K562 (cell line): ENCODE measurements around the gene TGFBR3L. TPM values are rescaled to one million over a fixed set of nuclear protein-coding genes. Genes with fewer than 3 reads are reported as not detected.
A peak's percentile ranks its signal among the peaks of the same experiment; 100 is the strongest.

ENCODE experiments used
- BRD9 ChIP-seq: fragments of 450-650 bp; IDR thresholded peaks from 2 replicates; pipeline ENCODE4 v1.6.1; 2018; ENCODE audit warnings: low read depth; ENCODE audit not compliant: partially characterized antibody
- BRF1 ChIP-seq: IDR thresholded peaks from 3 replicates; pipeline ENCODE4 v1.6.1; 2011; ENCODE audit warnings: borderline replicate concordance, mild to moderate bottlenecking; ENCODE audit not compliant: insufficient read length; ENCODE audit errors: extremely low read depth
- COPS2 ChIP-seq: fragments of 450-650 bp; conservative IDR thresholded peaks from 2 replicates; pipeline ENCODE4 v1.6.1; 2016; ENCODE audit warnings: mild to moderate bottlenecking, moderate library complexity
- CREM ChIP-seq: IDR thresholded peaks from 2 replicates; pipeline ENCODE4 v1.6.1; 2014; ENCODE audit warnings: antibody characterized with exemption, low read depth
- DMBX1 ChIP-seq: fragments of 250-450 bp; sonication (Bioruptor Pico); IDR thresholded peaks from 2 replicates; pipeline ENCODE4 v1.8.0; 2022; ENCODE audit warnings: inconsistent platforms, mild to moderate bottlenecking, moderate library complexity, borderline replicate concordance
- DNMT1 ChIP-seq: fragments of 450-650 bp; IDR thresholded peaks from 2 replicates; pipeline ENCODE4 v1.6.1; 2016; ENCODE audit warnings: antibody characterized with exemption, mild to moderate bottlenecking
- ERF ChIP-seq: fragments of 450-650 bp; formaldehyde crosslinking; IDR thresholded peaks from 2 replicates; pipeline ENCODE4 v1.4.0; 2020; ENCODE audit warnings: mild to moderate bottlenecking, mixed read lengths
- ILK ChIP-seq: fragments of 450-650 bp; IDR thresholded peaks from 2 replicates; pipeline ENCODE4 v1.6.1; 2016; ENCODE audit warnings: missing genetic modification characterization, low read depth, mild to moderate bottlenecking, missing compliant biosample characterization, moderate library complexity, borderline replicate concordance
- JUN ChIP-seq, 2 experiments: sonication (generic) in 1 of 2; formaldehyde crosslinking in 1 of 2; IDR thresholded peaks; 2 replicates each; pipeline versions ENCODE4 v1.6.1 to v1.8.0; 2012 to 2022; ENCODE audit warnings: borderline replicate concordance in 2 of 2, mild to moderate bottlenecking in 2 of 2, improper control_type of control experiment in 1 of 2, low read depth in 1 of 2, low read length in 1 of 2, missing genetic modification reagents in 1 of 2
- NBN ChIP-seq: fragments of 450-650 bp; IDR thresholded peaks from 2 replicates; pipeline ENCODE4 v1.6.1; 2016; ENCODE audit warnings: low read depth, mild to moderate bottlenecking
- PHB ChIP-seq: fragments of 250-450 bp; sonication (Bioruptor Pico); IDR thresholded peaks from 2 replicates; pipeline ENCODE4 v1.5.0; 2021
- SAFB ChIP-seq: fragments of 200-400 bp; formaldehyde crosslinking; IDR thresholded peaks from 2 replicates; pipeline ENCODE4 v1.6.1; 2017; ENCODE audit warnings: low read depth, low read length, borderline replicate concordance
- SIRT6 ChIP-seq: IDR thresholded peaks from one replicate; pipeline ENCODE4 v1.6.1; 2012; ENCODE audit warnings: low read depth, mild to moderate bottlenecking, control low read depth, inconsistent platforms, low read length, moderate library complexity
- SMARCB1 ChIP-seq: IDR thresholded peaks from 2 replicates; pipeline ENCODE4 v1.6.1; 2011; ENCODE audit warnings: improper control_type of control experiment, low read depth; ENCODE audit not compliant: insufficient read length
- SRSF9 ChIP-seq: fragments of 200-400 bp; formaldehyde crosslinking; IDR thresholded peaks from 2 replicates; pipeline ENCODE4 v1.6.1; 2017; ENCODE audit warnings: low read depth, low read length, borderline replicate concordance
- ZC3H4 ChIP-seq: sonication (generic); formaldehyde crosslinking; IDR thresholded peaks from 2 replicates; pipeline ENCODE4 v1.9.0; 2021; ENCODE audit warnings: missing genetic modification reagents, borderline replicate concordance
- ZNF41 ChIP-seq: fragments of 250-450 bp; sonication (Bioruptor Pico); conservative IDR thresholded peaks from 2 replicates; pipeline ENCODE4 v1.4.0; 2020; ENCODE audit warnings: mild to moderate bottlenecking
- ZNF76 ChIP-seq: fragments of 250-450 bp; sonication (Bioruptor Pico); IDR thresholded peaks from 2 replicates; pipeline ENCODE4 v1.4.0; 2020; ENCODE audit warnings: mild to moderate bottlenecking, moderate library complexity, borderline replicate concordance
- ZSCAN32 ChIP-seq: fragments of 450-650 bp; formaldehyde crosslinking; IDR thresholded peaks from 2 replicates; pipeline ENCODE4 v1.4.0; 2020; ENCODE audit warnings: mild to moderate bottlenecking, moderate library complexity
- polyA plus RNA-seq, 8 experiments: library from polyadenylated mRNA; depleted of rRNA in 4 of 8; stranded (reverse) in 5 of 8; unstranded in 3 of 8; fragments of >200 nt; fragmentation: Nextera tagmentation in 2 of 8; fragmentation: Illumina TruSeq in 1 of 8; extraction: Ambion mirVana in 2 of 8; extraction: Trizol in 1 of 8; gene quantifications; 2 replicates each; pipeline versions ENCODE4 v1.2.1 to v1.2.3, GENCODE V29; 2011 to 2014; ENCODE audit warnings: inconsistent platforms in 1 of 8, missing spikeins in 1 of 8
- total RNA-seq, 7 experiments: library from RNA; depleted of rRNA in 6 of 7; stranded (reverse); fragments of >200 nt in 6 of 7; fragmentation: Illumina TruSeq in 2 of 7; extraction: Trizol in 2 of 7; gene quantifications; 2 replicates each; pipeline versions ENCODE4 v1.2.1 to v1.2.3, GENCODE V29; 2011 to 2021; ENCODE audit warnings: low replicate concordance in 1 of 7
- TF ChIP-seq, protein P1 (sequence below): IDR thresholded peaks from 3 replicates; pipeline ENCODE4 v1.6.1; 2011; ENCODE audit warnings: borderline replicate concordance, mild to moderate bottlenecking; ENCODE audit not compliant: insufficient read length, insufficient read depth
- TF ChIP-seq, protein P2 (sequence below), 2 experiments: fragments of 450-650 bp in 1 of 2; sonication (generic) in 1 of 2; formaldehyde crosslinking in 1 of 2; IDR thresholded peaks in 1 of 2; conservative IDR thresholded peaks in 1 of 2; 2 replicates each; pipeline versions ENCODE4 v1.6.1 to v1.8.1; 2016 to 2023; ENCODE audit warnings: mild to moderate bottlenecking in 2 of 2, moderate library complexity in 2 of 2, inconsistent platforms in 1 of 2, missing genetic modification reagents in 1 of 2
- TF ChIP-seq, protein P3 (sequence below): sonication (generic); formaldehyde crosslinking; IDR thresholded peaks from 2 replicates; pipeline ENCODE4 v1.5.0; 2020; ENCODE audit warnings: missing genetic modification reagents
- TF ChIP-seq, protein P4 (sequence below): fragments of 450-650 bp; IDR thresholded peaks from 2 replicates; pipeline ENCODE4 v1.6.1; 2016; ENCODE audit warnings: low read depth, mild to moderate bottlenecking, moderate library complexity

TGFBR3L gene
- total and polyA plus RNA-seq, 9 of the 15 experiments (the other 6 are each of a cell fraction or from before 2014, with no cell fraction given): not detected

DNA sequence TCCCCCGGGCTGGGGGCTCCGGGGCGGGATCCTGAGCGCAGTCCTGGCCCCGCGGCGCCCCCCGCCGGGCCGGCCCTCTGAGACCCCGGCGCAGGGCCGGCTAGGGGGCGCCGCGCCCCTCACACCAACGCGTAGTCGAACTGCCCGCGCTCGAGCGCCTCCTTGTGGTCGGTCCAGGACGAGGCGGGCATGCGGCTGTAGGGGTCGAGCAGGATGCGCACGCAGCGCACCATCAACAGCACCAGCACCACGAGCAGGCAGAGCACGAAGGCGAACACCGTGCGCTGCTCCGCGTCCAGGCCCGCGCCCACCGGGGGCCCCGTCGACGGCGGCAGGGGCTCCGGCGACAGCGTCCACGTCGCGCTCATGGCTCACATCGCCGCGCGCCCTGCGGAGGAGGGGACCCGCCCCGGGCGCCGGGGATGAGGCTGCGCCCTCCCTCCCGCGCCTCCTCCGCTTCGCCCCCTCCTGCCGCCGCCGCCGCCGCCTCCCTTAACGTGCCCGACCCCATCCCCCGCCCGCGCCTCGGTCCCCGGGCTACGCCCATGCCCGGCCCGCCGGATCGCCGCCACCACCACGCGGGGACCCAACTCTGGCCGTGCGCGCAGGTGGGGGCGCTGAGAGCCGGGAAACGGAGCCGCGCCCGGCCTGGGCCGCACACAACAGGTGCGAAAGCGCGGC is 10.7 kb downstream of the TGFBR3L start (continued):
- TF ChIP-seq SIRT6: no peak
- no peak for TF ChIP-seq SMARCB1
- TF ChIP-seq COPS2: no peak
- TF ChIP-seq, protein P1, sequence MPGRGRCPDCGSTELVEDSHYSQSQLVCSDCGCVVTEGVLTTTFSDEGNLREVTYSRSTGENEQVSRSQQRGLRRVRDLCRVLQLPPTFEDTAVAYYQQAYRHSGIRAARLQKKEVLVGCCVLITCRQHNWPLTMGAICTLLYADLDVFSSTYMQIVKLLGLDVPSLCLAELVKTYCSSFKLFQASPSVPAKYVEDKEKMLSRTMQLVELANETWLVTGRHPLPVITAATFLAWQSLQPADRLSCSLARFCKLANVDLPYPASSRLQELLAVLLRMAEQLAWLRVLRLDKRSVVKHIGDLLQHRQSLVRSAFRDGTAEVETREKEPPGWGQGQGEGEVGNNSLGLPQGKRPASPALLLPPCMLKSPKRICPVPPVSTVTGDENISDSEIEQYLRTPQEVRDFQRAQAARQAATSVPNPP: no peak
- no peak for TF ChIP-seq PHB (CRISPR knock-in tag)
- TF ChIP-seq ZNF41 (CRISPR knock-in tag): no peak
- TF ChIP-seq, protein P2, sequence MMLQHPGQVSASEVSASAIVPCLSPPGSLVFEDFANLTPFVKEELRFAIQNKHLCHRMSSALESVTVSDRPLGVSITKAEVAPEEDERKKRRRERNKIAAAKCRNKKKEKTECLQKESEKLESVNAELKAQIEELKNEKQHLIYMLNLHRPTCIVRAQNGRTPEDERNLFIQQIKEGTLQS (IDR thresholded peaks at IDR 0.05): no peak
- TF ChIP-seq, protein P2 (CRISPR knock-in tag; conservative IDR thresholded peaks at IDR 0.05): no peak
- TF ChIP-seq, protein P3, sequence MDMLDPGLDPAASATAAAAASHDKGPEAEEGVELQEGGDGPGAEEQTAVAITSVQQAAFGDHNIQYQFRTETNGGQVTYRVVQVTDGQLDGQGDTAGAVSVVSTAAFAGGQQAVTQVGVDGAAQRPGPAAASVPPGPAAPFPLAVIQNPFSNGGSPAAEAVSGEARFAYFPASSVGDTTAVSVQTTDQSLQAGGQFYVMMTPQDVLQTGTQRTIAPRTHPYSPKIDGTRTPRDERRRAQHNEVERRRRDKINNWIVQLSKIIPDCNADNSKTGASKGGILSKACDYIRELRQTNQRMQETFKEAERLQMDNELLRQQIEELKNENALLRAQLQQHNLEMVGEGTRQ (CRISPR knock-in tag): no peak
- TF ChIP-seq JUN (IDR thresholded peaks at IDR 0.05; ENCODE audit: borderline replicate concordance, low read depth, low read length): peak; percentile 26; the same call in 1 of the 2 replicates
- 0 out of 2 replicates have a peak, but pooled peaks have one; percentile 27 for TF ChIP-seq JUN (CRISPR knock-in tag; IDR thresholded peaks at IDR 0.05; ENCODE audit: borderline replicate concordance)
- no peak for TF ChIP-seq NBN
- TF ChIP-seq DNMT1: no peak
- TF ChIP-seq ZC3H4 (CRISPR knock-in tag): no peak
- TF ChIP-seq ZSCAN32 (CRISPR knock-in tag): no peak
- peak; percentile 61 for TF ChIP-seq CREM
- peak; percentile 52; the same call in 1 of the 2 replicates for TF ChIP-seq DMBX1 (CRISPR knock-in tag)
- 0 out of 2 replicates have a peak, but pooled peaks have one; percentile 45 for TF ChIP-seq SAFB
- TF ChIP-seq BRF1: no peak
- no peak for TF ChIP-seq SRSF9
- no peak for TF ChIP-seq ZNF76 (CRISPR knock-in tag)
- TF ChIP-seq BRD9: no peak
- no peak for TF ChIP-seq ILK
- no peak for TF ChIP-seq ERF (CRISPR knock-in tag)
- TF ChIP-seq, protein P4, sequence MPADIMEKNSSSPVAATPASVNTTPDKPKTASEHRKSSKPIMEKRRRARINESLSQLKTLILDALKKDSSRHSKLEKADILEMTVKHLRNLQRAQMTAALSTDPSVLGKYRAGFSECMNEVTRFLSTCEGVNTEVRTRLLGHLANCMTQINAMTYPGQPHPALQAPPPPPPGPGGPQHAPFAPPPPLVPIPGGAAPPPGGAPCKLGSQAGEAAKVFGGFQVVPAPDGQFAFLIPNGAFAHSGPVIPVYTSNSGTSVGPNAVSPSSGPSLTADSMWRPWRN: no peak
